ENCODE data around the gene TRIM23.

DNA sequence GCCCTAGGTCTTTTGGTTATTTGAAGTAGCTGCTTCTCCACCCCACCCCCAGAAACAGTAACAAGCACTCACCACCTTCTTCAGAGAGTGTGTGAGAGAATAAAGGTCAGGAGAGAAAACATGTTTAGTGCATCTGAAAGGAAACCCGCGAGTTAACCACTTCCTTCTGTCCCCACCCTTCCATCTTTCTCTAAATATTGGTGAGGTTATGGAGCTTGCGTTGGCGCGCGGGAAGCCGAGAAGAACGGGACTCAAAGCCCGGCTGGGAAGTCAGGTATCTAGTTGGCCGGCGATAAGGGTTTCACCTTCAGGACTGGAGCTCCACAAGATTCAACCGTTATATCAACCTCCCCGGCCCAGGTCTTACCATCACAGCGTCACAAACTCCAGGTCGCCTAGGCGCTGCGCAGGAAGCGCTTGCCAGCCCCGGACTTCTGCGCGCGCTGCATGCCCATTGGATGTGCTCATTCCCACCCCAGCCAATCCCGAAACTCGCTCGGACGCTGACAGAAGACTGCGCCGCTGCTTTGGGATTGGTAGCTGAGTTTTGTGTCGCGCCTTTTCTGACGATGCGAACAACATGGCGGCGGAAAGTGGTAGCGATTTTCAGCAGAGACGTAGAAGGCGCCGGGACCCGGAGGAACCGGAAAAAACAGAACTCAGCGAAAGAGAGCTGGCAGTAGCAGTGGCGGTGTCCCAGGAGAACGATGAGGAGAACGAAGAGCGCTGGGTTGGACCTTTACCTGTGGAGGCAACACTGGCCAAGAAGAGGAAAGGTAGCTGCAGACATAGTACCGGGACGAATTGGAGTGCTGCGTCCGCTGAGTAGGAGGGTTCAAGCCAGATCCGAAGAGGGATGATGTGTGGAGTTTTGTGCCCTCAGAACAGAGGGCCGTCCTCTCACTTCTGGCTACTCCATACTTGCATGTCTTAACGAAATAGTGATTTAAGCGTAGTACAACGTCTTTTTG, 61.1 kb downstream of the TRIM23 start, which contains the start of the genes CENPK and PPWD1:
- TF ChIP-seq POLR2AphosphoS5 (IDR thresholded peaks at IDR 0.05) (peak; percentile 85 to 93 (median 85)), POLR2A (IDR thresholded peaks at IDR 0.05) (peak; percentile 74), EP300 (IDR thresholded peaks at IDR 0.05; ENCODE audit: low read depth) (no peak)
- TF ChIP-seq, protein P1, sequence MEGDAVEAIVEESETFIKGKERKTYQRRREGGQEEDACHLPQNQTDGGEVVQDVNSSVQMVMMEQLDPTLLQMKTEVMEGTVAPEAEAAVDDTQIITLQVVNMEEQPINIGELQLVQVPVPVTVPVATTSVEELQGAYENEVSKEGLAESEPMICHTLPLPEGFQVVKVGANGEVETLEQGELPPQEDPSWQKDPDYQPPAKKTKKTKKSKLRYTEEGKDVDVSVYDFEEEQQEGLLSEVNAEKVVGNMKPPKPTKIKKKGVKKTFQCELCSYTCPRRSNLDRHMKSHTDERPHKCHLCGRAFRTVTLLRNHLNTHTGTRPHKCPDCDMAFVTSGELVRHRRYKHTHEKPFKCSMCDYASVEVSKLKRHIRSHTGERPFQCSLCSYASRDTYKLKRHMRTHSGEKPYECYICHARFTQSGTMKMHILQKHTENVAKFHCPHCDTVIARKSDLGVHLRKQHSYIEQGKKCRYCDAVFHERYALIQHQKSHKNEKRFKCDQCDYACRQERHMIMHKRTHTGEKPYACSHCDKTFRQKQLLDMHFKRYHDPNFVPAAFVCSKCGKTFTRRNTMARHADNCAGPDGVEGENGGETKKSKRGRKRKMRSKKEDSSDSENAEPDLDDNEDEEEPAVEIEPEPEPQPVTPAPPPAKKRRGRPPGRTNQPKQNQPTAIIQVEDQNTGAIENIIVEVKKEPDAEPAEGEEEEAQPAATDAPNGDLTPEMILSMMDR (IDR thresholded peaks at IDR 0.05) = no peak

Data from transverse colon (tissue), 4 donors.